HepG2 (cell line): ENCODE results near the gene KIF23. TPM values are rescaled to one million over a fixed set of nuclear protein-coding genes. Genes with fewer than 3 reads are reported as not detected.

Source experiments
- ATAC-seq: fragments of 200-7000 bp; cut with Tn5 transposase; 3 replicates; pipeline ENCODE4 v1.9.1; 2020; ENCODE audit warnings: mild to moderate bottlenecking, moderate library complexity
- BruUV-seq: library from RNA; stranded (reverse); fragments of 400-500 nt; replicated peaks from 2 replicates; lab custom pipeline; 2021; lab: Mats Ljungman, UMichigan
- CTCF ChIA-PET: fragments of 300-600 bp; formaldehyde crosslinking; extraction: SDS; loops from one replicate; lab custom pipeline; 2021; ENCODE audit warnings: low total read pairs, inconsistent platforms, low intra/inter-chr PET ratio; lab: Yijun Ruan, JAX
- POLR2A ChIA-PET: fragments of 350-600 bp; sonication (Branson Sonifier 250); formaldehyde crosslinking; loops from one replicate; lab custom pipeline; 2020; ENCODE audit warnings: antibody characterized with exemption, inconsistent platforms; lab: Yijun Ruan, JAX
- DNase-seq: peaks from one replicate; pipeline ENCODE4 v3.0.0-alpha.2; 2015; ENCODE audit warnings: low spot score
- FAIRE-seq: peaks from 3 replicates; lab custom pipeline; 2011; peaks lifted over from hg19 to GRCh38; lab: Jason Lieb, UNC
- H2AFZ ChIP-seq: one replicate; pipeline ENCODE4 v1.6.1; 2011; ENCODE audit warnings: low read length, inconsistent platforms
- H3K27ac ChIP-seq: fragments of 300-600 bp; 3 replicates; pipeline ENCODE4 v1.8.0; 2011; ENCODE audit warnings: mixed run types, mild to moderate bottlenecking, mixed read lengths, low read length, inconsistent platforms; ENCODE audit not compliant: insufficient read depth; ENCODE audit errors: extremely low read length
- H3K27me3 ChIP-seq, 2 experiments: fragments of 200-600 bp in 1 of 2; 2 replicates in 1 of 2; 3 replicates in 1 of 2; pipeline versions ENCODE4 v1.6.0 to v1.8.0; 2011; ENCODE audit warnings: low read length in 2 of 2, mild to moderate bottlenecking in 2 of 2, moderate library complexity in 2 of 2, inconsistent platforms in 1 of 2; ENCODE audit not compliant: insufficient read depth in 2 of 2, control insufficient read depth in 1 of 2
- H3K36me3 ChIP-seq, 2 experiments: fragments of 200-600 bp in 1 of 2; replicated peaks in 1 of 2; 2 replicates in 1 of 2; 3 replicates in 1 of 2; pipeline versions ENCODE4 v1.5.1 to v1.8.0; 2011; ENCODE audit warnings: low read length in 2 of 2, inconsistent platforms in 1 of 2; ENCODE audit not compliant: insufficient read depth in 2 of 2, control insufficient read depth in 1 of 2
- H3K4me1 ChIP-seq: 2 replicates; pipeline ENCODE4 v1.5.1; 2012; ENCODE audit warnings: low read length, inconsistent platforms; ENCODE audit not compliant: insufficient read depth
- H3K4me2 ChIP-seq: 2 replicates; pipeline ENCODE4 v1.6.0; 2011; ENCODE audit warnings: low read depth, low read length, inconsistent platforms
- H3K4me3 ChIP-seq, 3 experiments: fragments of 200-600 bp in 1 of 3; sonication (generic), shearing (Covaris generic) in 1 of 3; replicated peaks in 1 of 3; 2 replicates each; pipeline ENCODE4 v1.5.1; 2011 to 2016; ENCODE audit warnings: low read length in 3 of 3, inconsistent platforms in 2 of 3, low read depth in 2 of 3, mild to moderate bottlenecking in 2 of 3, control low read depth in 1 of 3, mixed read lengths in 1 of 3; ENCODE audit not compliant: insufficient read depth in 1 of 3
- H3K79me2 ChIP-seq: one replicate; pipeline ENCODE4 v1.6.1; 2011; ENCODE audit warnings: low read length, inconsistent platforms; ENCODE audit not compliant: insufficient read depth
- H3K9ac ChIP-seq: 2 replicates; pipeline ENCODE4 v1.6.0; 2011; ENCODE audit warnings: mild to moderate bottlenecking, low read depth, low read length, inconsistent platforms; ENCODE audit not compliant: insufficient read depth
- H3K9me3 ChIP-seq: 2 replicates; pipeline ENCODE4 v1.5.1; 2012; ENCODE audit warnings: mild to moderate bottlenecking, low read length
- H4K20me1 ChIP-seq: 2 replicates; pipeline ENCODE4 v1.6.0; 2011; ENCODE audit warnings: inconsistent platforms, mild to moderate bottlenecking, low read length, moderate library complexity; ENCODE audit not compliant: insufficient read depth
- CHCHD3 ChIP-seq: sonication (generic); formaldehyde crosslinking; IDR thresholded peaks from 2 replicates; pipeline ENCODE4 v1.8.0; 2022; ENCODE audit warnings: mild to moderate bottlenecking, missing genetic modification reagents, moderate library complexity
- CTCF ChIP-seq: sonication (generic); formaldehyde crosslinking; IDR thresholded peaks from 2 replicates; pipeline ENCODE4 v1.5.0; 2020; ENCODE audit warnings: mild to moderate bottlenecking, missing genetic modification reagents, moderate library complexity
- FOXA3 ChIP-seq: IDR thresholded peaks from 2 replicates; pipeline ENCODE4 v1.6.1; 2016; ENCODE audit warnings: missing genetic modification reagents, missing compliant biosample characterization
- FOXK1 ChIP-seq: sonication (generic); formaldehyde crosslinking; IDR thresholded peaks from 2 replicates; pipeline ENCODE4 v1.4.0; 2020; ENCODE audit warnings: low read depth, missing genetic modification reagents, borderline replicate concordance
- HOXA5 ChIP-seq: sonication (generic); formaldehyde crosslinking; IDR thresholded peaks from 2 replicates; pipeline ENCODE4 v1.4.0; 2020; ENCODE audit warnings: missing genetic modification reagents
- MEF2D ChIP-seq: sonication (generic); formaldehyde crosslinking; IDR thresholded peaks from 2 replicates; pipeline ENCODE4 v1.5.1; 2020; ENCODE audit warnings: mild to moderate bottlenecking, missing genetic modification reagents
- NR2F2 ChIP-seq: IDR thresholded peaks from 2 replicates; pipeline ENCODE4 v1.6.1; 2012; ENCODE audit warnings: low read depth, inconsistent platforms, borderline replicate concordance
- RAD21 ChIP-seq: fragments of 450-650 bp; formaldehyde crosslinking; IDR thresholded peaks from 2 replicates; pipeline ENCODE4 v1.5.0; 2020; ENCODE audit warnings: mild to moderate bottlenecking
- RBM39 ChIP-seq: fragments of 200-400 bp; formaldehyde crosslinking; IDR thresholded peaks from one replicate; pipeline ENCODE4 v1.6.1; 2018; ENCODE audit warnings: antibody characterized with exemption, mild to moderate bottlenecking, low read depth, low read length; ENCODE audit not compliant: poor library complexity, severe bottlenecking
- SMC3 ChIP-seq: IDR thresholded peaks from 2 replicates; pipeline ENCODE4 v1.6.1; 2011; ENCODE audit warnings: low read length, improper control_type of control experiment
- SRSF1 ChIP-seq: fragments of 200-400 bp; formaldehyde crosslinking; optimal IDR thresholded peaks from 2 replicates; pipeline ENCODE3; 2017; ENCODE audit warnings: mild to moderate bottlenecking, low read depth, low read length, moderate library complexity
- STAG1 ChIP-seq: sonication (generic); formaldehyde crosslinking; IDR thresholded peaks from 2 replicates; pipeline ENCODE4 v1.4.0; 2020; ENCODE audit warnings: missing genetic modification reagents
- TRIM24 ChIP-seq: sonication (generic); formaldehyde crosslinking; IDR thresholded peaks from 2 replicates; pipeline ENCODE4 v1.8.0; 2022; ENCODE audit warnings: mild to moderate bottlenecking, missing genetic modification reagents
- YEATS2 ChIP-seq: sonication (generic); formaldehyde crosslinking; IDR thresholded peaks from 2 replicates; pipeline ENCODE4 v1.4.0; 2020; ENCODE audit warnings: missing genetic modification reagents, borderline replicate concordance
- ZNF281 ChIP-seq: sonication (generic); formaldehyde crosslinking; IDR thresholded peaks from 2 replicates; pipeline ENCODE4 v1.4.0; 2020; ENCODE audit warnings: missing genetic modification reagents, borderline replicate concordance
- ZNF282 ChIP-seq: fragments of 450-650 bp; IDR thresholded peaks from 2 replicates; pipeline ENCODE4 v1.6.1; 2018; ENCODE audit not compliant: partially characterized antibody
- ZNF670 ChIP-seq: sonication (generic); formaldehyde crosslinking; IDR thresholded peaks from 2 replicates; pipeline ENCODE4 v1.8.0; 2022; ENCODE audit warnings: mild to moderate bottlenecking, missing genetic modification reagents, borderline replicate concordance
- ZNF7 ChIP-seq: IDR thresholded peaks from 2 replicates; pipeline ENCODE4 v1.6.1; 2016; ENCODE audit warnings: missing biosample characterization, missing genetic modification reagents
- ZNF792 ChIP-seq: IDR thresholded peaks from 2 replicates; pipeline ENCODE4 v1.6.1; 2016
- WGBS: methylation state at CpG from one replicate; pipeline ENCODE4 v1.1.6; 2017; ENCODE audit warnings: low lambda C conversion rate; 5-methylcytosine and 5-hydroxymethylcytosine counted together
- in situ Hi-C: cut with HindIII; loops from 2 replicates; pipeline ENCODE4 v1.10.0; 2017; ENCODE audit warnings: low pct_unique_long_range_greater_than_20kb; ENCODE audit not compliant: extremely low pct_ligation_motif_present
- intact Hi-C: fragments of 100-400 bp; cut with micrococcal nuclease; formaldehyde crosslinking; loops from one replicate; pipeline ENCODE4 v1.10.0; 2022; ENCODE audit not compliant: unreplicated experiment
- polyA plus RNA-seq, 8 experiments: library from polyadenylated mRNA; depleted of rRNA in 3 of 8; stranded (reverse) in 7 of 8; unstranded in 1 of 8; fragments of >200 nt; fragmentation: Illumina TruSeq in 4 of 8; extraction: Trizol in 4 of 8; gene quantifications; 2 replicates each; pipeline versions ENCODE4 v1.2.1 to v1.2.3, GENCODE V29; 2011 to 2016; ENCODE audit warnings: low read depth in 4 of 8, missing spikeins in 1 of 8, mixed read lengths in 1 of 8; ENCODE audit not compliant: insufficient read depth in 1 of 8
- total RNA-seq, 5 experiments: library from RNA; depleted of rRNA; stranded (reverse); fragments of >200 nt; fragmentation: Illumina TruSeq; extraction: Trizol; gene quantifications; 2 replicates each; pipeline ENCODE4 v1.2.3, GENCODE V29; 2016; ENCODE audit warnings: low read depth in 1 of 5
- TF ChIP-seq, protein P1 (sequence below): IDR thresholded peaks from 2 replicates; pipeline ENCODE4 v1.6.1; 2016; ENCODE audit warnings: mild to moderate bottlenecking

Gene KIF23
- total and polyA plus RNA-seq, 2 of the 13 experiments (the other 11 are each of a cell fraction or from before 2014, with no cell fraction given): 11.3 to 38.1 TPM

GRCh38 chr15:69478259-69478781, 64.2 kb downstream of the KIF23 start:
- BruUV-seq: no TSS peak

More at GRCh38 chr15:69478259-69478781, 64.2 kb downstream of the KIF23 start:
- no peak overlapping the region for H2AFZ ChIP-seq
- H3K9me3 ChIP-seq: no peaks in the 10 kb centered on the region
- peak; percentile 39 for FAIRE-seq
- TF ChIP-seq SMC3 (peak; percentile 53), NR2F2 (no peak), CTCF (CRISPR knock-in tag) (peak; percentile 88), ZNF670 (CRISPR knock-in tag) (no peak), HOXA5 (CRISPR knock-in tag) (no peak), FOXA3 (CRISPR knock-in tag) (no peak), STAG1 (CRISPR knock-in tag) (peak; percentile 88), FOXK1 (CRISPR knock-in tag) (no peak), SRSF1 (no peak), ZNF792 (no peak), ZNF7 (no peak), ZNF282 (no peak), RAD21 (CRISPR knock-in tag) (peak; percentile 71), MEF2D (CRISPR knock-in tag) (no peak), ZNF281 (CRISPR knock-in tag) (no peak), RBM39 (no peak), CHCHD3 (no peak), TRIM24 (CRISPR knock-in tag) (no peak), YEATS2 (CRISPR knock-in tag) (no peak)
- TF ChIP-seq, protein P1, sequence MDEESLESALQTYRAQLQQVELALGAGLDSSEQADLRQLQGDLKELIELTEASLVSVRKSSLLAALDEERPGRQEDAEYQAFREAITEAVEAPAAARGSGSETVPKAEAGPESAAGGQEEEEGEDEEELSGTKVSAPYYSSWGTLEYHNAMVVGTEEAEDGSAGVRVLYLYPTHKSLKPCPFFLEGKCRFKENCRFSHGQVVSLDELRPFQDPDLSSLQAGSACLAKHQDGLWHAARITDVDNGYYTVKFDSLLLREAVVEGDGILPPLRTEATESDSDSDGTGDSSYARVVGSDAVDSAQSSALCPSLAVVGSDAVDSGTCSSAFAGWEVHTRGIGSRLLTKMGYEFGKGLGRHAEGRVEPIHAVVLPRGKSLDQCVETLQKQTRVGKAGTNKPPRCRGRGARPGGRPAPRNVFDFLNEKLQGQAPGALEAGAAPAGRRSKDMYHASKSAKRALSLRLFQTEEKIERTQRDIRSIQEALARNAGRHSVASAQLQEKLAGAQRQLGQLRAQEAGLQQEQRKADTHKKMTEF (CRISPR knock-in tag): no peak
- TF ChIP-seq, all 625 proteins: peak for 4
- Histone ChIP-seq H3K27me3 (peaks cover 1 to 45% of the 10 kb centered on the region in 2 experiments), H4K20me1 (peaks cover 3% of the 10 kb centered on the region; the same call in 1 of the 2 replicates), H3K9ac (no peak overlapping the region), H3K27ac (no peak overlapping the region), H3K79me2 (no peaks in the 10 kb centered on the region), H3K4me1 (no peaks in the 10 kb centered on the region), H3K36me3 (no peaks in the 10 kb centered on the region), H3K4me3 (no peak overlapping the region), H3K4me2 (no peak overlapping the region)
- WGBS: 4% methylated on average over 4 of the region's 13 CpGs
- DNase-seq (peak; percentile 35), ATAC-seq (peak; percentile 76)
- ChIA-PET POLR2A (no interaction called here), CTCF (interaction anchor here (1.3 to 1.9 kb wide), 2 partner anchors 12 to 1010 kb away, joined by 3 to 8 read pairs; no protein-coding TSS in a partner anchor)
- in situ Hi-C loops: loop anchor here (5.0 to 10.0 kb wide), 2 partner anchors 876 to 1009 kb away; no protein-coding TSS in a partner anchor
- intact Hi-C loops: loop anchor here (2.0 kb wide), 1 partner anchor 982 kb away; no protein-coding TSS in a partner anchor
